Lung (tissue), 12 donors: Measurements from ENCODE around the gene TMPRSS13. TPM values are rescaled to one million over a fixed set of nuclear protein-coding genes. Genes with fewer than 3 reads are reported as not detected.

Experiments used
- ATAC-seq: fragments of 200-7000 bp; cut with Tn5 transposase; one replicate; pipeline ENCODE4 v1.9.1; 2020; ENCODE audit warnings: moderate number of reproducible peaks; ENCODE audit not compliant: insufficient read depth, low FRiP score
- DNase-seq, 3 donors: peaks; one replicate each; pipeline ENCODE4 v3.0.0-alpha.2; 2013 to 2017
- H3K27ac ChIP-seq, 2 donors: one replicate each; pipeline ENCODE4 v1.5.1; 2013; ENCODE audit warnings: mild to moderate bottlenecking in 2 of 2, moderate library complexity in 2 of 2, control low read depth in 1 of 2, inconsistent platforms in 1 of 2, low read depth in 1 of 2, low read length in 1 of 2
- H3K27me3 ChIP-seq, 3 donors: one replicate each; pipeline ENCODE4 v1.5.1; 2013; ENCODE audit warnings: low read length in 2 of 3; ENCODE audit not compliant: control insufficient read depth in 3 of 3, insufficient read depth in 3 of 3
- H3K36me3 ChIP-seq, 4 donors: one replicate each; pipeline ENCODE4 v1.5.1; 2013; ENCODE audit warnings: low read length in 4 of 4, mild to moderate bottlenecking in 1 of 4, moderate library complexity in 1 of 4; ENCODE audit not compliant: control insufficient read depth in 4 of 4, insufficient read depth in 4 of 4
- H3K4me1 ChIP-seq, 5 donors: one replicate each; pipeline ENCODE4 v1.5.1; 2013; ENCODE audit warnings: low read length in 5 of 5, mild to moderate bottlenecking in 2 of 5, moderate library complexity in 1 of 5; ENCODE audit not compliant: control insufficient read depth in 5 of 5, insufficient read depth in 5 of 5
- H3K4me3 ChIP-seq: one replicate; pipeline ENCODE4 v1.5.1; 2013; ENCODE audit warnings: mild to moderate bottlenecking, control low read depth, moderate library complexity
- H3K9ac ChIP-seq, 2 donors: one replicate each; pipeline ENCODE4 v1.5.1; 2013; ENCODE audit warnings: low read length in 2 of 2, control low read depth in 1 of 2; ENCODE audit not compliant: insufficient read depth in 1 of 2
- H3K9me3 ChIP-seq, 4 donors: one replicate each; pipeline ENCODE4 v1.5.1; 2013; ENCODE audit warnings: low read length in 3 of 4, mild to moderate bottlenecking in 1 of 4, moderate library complexity in 1 of 4; ENCODE audit not compliant: control insufficient read depth in 4 of 4, insufficient read depth in 3 of 4
- WGBS, 2 donors: extraction: QIAGEN DNeasy Blood & Tissue Kit; methylation state at CpG; one replicate each; pipeline ENCODE4 v1.1.7; 2013; 5-methylcytosine and 5-hydroxymethylcytosine counted together
- polyA plus RNA-seq, 2 donors: library from polyadenylated mRNA; stranded (reverse); fragments of 200-250 nt; gene quantifications; one replicate each; pipeline ENCODE4 v1.2.1, GENCODE V29; 2013
- total RNA-seq, 2 donors: library from RNA; depleted of rRNA in 1 of 2; stranded (reverse); fragments of >200 nt in 1 of 2; gene quantifications; one replicate each; pipeline ENCODE4 v1.2.1, GENCODE V29; 2014 to 2021
- TF ChIP-seq, protein P1 (sequence below): IDR thresholded peaks from 2 replicates; pipeline ENCODE4 v1.5.1; 2012; ENCODE audit warnings: mild to moderate bottlenecking; ENCODE audit errors: control extremely low read depth, extremely low read depth
- donor health status: control.
- donor health status: control.
- donor health status: Bipolar disorder and iron deficiency.
- donor health status: healthy.
- donor health status: DM: yes; HTN: yes; CAD: no.

The TMPRSS13 gene
- total and polyA plus RNA-seq, 4 donors = 5.8 to 9.4 (median 9.2) TPM

DNA sequence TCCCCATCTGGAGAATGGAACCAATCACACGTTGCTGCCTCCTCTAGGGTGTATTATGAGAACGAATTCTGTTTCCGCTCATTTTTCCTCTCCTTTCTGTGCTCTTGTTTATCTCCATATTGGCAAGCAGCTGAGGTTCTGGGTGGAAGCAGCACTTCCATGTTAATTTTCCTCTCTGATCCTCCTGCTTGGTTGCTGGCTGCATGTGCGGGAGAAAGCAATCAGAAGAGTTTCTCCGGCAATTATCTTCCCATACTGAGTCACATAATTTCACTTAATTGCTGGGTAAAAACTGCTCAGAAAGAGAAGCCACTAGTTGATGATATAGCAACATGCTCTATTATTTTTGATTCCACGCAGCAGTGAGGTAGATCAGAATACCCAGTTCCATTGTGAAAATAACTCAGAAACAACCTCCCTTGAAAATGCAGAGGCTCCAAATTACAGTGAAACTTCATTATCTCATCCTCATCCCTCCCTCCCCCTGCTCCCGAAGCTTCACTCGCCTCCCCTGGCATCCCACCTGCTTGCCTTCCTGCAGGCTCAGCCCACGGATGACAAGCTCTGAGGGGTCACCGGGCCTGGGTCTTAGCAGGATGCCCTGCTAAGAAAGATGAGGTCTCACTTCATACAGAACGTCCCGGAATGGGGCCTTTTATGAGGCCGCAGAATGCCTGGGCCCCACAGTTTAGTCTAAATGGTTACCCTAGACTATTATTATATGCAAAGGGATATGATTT, 73.1 kb downstream of the TMPRSS13 start:
- Histone ChIP-seq H3K9ac (peak overlapping the region in 1 of 2 donors; percentile 26), H3K4me1 (peaks cover 4 to 65% (median 30%) of the 10 kb centered on the region in 5 donors), H3K4me3 (no peak overlapping the region), H3K36me3 (peaks cover 0 to 5% (median 2%) of the 10 kb centered on the region in 4 donors), H3K27me3 (no peaks in the 10 kb centered on the region), H3K9me3 (peaks cover 0 to 7% (median 2%) of the 10 kb centered on the region in 4 donors), H3K27ac (no peak overlapping the region)
- DNase-seq (peak in 2 of 3 donors; percentile 56 to 63), ATAC-seq (no peak)
- WGBS, 2 donors = 79 to 83% methylated on average over 13 of the region's 13 CpGs
- TF ChIP-seq, protein P1, sequence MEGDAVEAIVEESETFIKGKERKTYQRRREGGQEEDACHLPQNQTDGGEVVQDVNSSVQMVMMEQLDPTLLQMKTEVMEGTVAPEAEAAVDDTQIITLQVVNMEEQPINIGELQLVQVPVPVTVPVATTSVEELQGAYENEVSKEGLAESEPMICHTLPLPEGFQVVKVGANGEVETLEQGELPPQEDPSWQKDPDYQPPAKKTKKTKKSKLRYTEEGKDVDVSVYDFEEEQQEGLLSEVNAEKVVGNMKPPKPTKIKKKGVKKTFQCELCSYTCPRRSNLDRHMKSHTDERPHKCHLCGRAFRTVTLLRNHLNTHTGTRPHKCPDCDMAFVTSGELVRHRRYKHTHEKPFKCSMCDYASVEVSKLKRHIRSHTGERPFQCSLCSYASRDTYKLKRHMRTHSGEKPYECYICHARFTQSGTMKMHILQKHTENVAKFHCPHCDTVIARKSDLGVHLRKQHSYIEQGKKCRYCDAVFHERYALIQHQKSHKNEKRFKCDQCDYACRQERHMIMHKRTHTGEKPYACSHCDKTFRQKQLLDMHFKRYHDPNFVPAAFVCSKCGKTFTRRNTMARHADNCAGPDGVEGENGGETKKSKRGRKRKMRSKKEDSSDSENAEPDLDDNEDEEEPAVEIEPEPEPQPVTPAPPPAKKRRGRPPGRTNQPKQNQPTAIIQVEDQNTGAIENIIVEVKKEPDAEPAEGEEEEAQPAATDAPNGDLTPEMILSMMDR = no peak

DNA sequence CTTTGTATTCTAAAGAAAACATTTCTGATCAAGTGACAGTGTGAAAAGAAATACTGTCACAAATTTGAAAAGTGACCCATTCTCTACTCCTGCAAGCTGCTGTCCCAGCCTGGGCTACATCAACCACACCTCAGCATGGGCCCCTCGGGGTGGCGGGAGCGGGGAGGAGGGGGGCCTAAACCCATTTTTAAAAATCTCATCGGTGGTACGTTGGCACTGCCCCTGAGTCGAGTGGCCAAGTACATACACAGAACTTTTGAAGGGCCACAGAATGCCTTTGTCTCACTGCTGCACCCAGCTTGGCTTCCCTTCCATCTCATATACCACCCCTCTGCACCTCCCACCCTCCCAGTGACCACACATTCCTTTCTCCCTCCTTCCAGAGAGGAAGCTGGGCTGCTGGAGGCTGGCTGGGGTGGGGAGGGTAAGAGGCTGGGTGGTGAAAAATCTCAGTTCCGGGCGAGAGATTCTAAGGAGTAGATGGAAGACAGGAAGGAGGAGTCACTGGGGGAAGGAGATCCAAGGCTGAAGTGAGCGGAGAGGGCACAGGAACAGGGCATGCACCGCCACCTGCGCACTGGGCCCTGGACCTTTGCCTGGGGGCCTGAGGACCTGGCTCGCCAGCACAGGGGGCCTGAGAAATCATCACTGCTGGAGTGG, 73.9 kb downstream of the TMPRSS13 start:
- no peak for ATAC-seq
- TF ChIP-seq, protein P1 = no peak
- Histone ChIP-seq H3K9me3 (peaks cover 0 to 7% (median 2%) of the 10 kb centered on the region in 4 donors), H3K27me3 (no peaks in the 10 kb centered on the region), H3K4me1 (peaks cover 3 to 68% (median 30%) of the 10 kb centered on the region in 5 donors), H3K36me3 (peaks cover 0 to 5% (median 2%) of the 10 kb centered on the region in 4 donors), H3K27ac (no peak overlapping the region), H3K4me3 (no peak overlapping the region), H3K9ac (peak overlapping the region; percentile 26 to 27)
- 50 to 73% methylated on average over 12 of the region's 12 CpGs for WGBS, 2 donors
- peak; percentile 86 to 90 (median 88) for DNase-seq

DNA sequence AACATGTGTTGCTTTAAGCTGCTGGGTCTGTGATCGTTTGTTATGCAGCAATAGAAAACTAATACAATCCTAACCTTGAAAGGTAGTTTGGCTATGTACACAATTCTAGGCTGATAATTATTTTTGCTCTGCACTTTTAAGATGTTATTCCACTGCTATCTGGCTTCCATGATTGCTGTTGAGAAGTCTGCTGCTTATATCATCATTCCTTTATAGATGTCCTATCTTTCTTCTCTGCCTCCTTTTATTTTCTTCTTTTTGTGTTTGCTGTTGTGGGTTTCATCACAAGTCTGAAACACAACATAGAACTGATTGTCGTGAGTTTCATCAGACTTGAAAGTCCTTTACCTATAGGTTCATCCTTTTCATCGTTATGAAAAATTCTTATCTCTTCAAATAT, 76.9 kb downstream of the TMPRSS13 start:
- H3K27ac ChIP-seq = no peak overlapping the region
- DNase-seq (no peak), ATAC-seq (no peak)
- no peak overlapping the region for H3K9ac ChIP-seq
- 62 to 77% methylated on average over 3 of the region's 3 CpGs for WGBS, 2 donors
- H3K9me3 ChIP-seq = peaks cover 0 to 7% (median 2%) of the 10 kb centered on the region in 4 donors
- no peaks in the 10 kb centered on the region for H3K27me3 ChIP-seq
- TF ChIP-seq, protein P1 = no peak
- peaks cover 0 to 5% (median 2%) of the 10 kb centered on the region in 4 donors for H3K36me3 ChIP-seq
- no peak overlapping the region for H3K4me3 ChIP-seq
- peaks cover 0 to 63% (median 32%) of the 10 kb centered on the region in 5 donors for H3K4me1 ChIP-seq
